Measurements from ENCODE around the gene GALNT16.
A peak's percentile ranks its signal among the peaks of the same experiment; 100 is the strongest.

GALNT16 gene

GRCh38 chr14:69300601-69301221, 40.8 kb downstream of the GALNT16 start:
- no peak overlapping the region for H3K27ac Mint-ChIP-seq
- H3K4me1 Mint-ChIP-seq, result no peaks in the 10 kb centered on the region
- DNase-seq, result peak; percentile 9
- H3K4me3 Mint-ChIP-seq, result no peak overlapping the region
- CTCF ChIA-PET, result no interaction called here
- no peaks in the 10 kb centered on the region for H3K9me3 Mint-ChIP-seq
- peaks cover 46% of the 10 kb centered on the region for H3K27me3 Mint-ChIP-seq
- H3K36me3 Mint-ChIP-seq, result no peaks in the 10 kb centered on the region

- CTCF ChIA-PET, result no interaction called here
- Mint-ChIP-seq H3K4me1 (no peaks in the 10 kb centered on the region), H3K9me3 (no peaks in the 10 kb centered on the region), H3K36me3 (no peaks in the 10 kb centered on the region), H3K27ac (no peak overlapping the region), H3K4me3 (no peak overlapping the region), H3K27me3 (peaks cover 58% of the 10 kb centered on the region)
- peak; percentile 8 for DNase-seq
Observed at GRCh38 chr14:69303086-69303485, 43.1 kb downstream of the GALNT16 start.

GRCh38 chr14:69312608-69313007, 52.6 kb downstream of the GALNT16 start:
- Mint-ChIP-seq H3K36me3 (no peaks in the 10 kb centered on the region), H3K4me3 (no peak overlapping the region), H3K9me3 (no peaks in the 10 kb centered on the region), H3K4me1 (no peaks in the 10 kb centered on the region), H3K27ac (no peak overlapping the region), H3K27me3 (peaks cover 15% of the 10 kb centered on the region)
- peak; percentile 14 for DNase-seq
- CTCF ChIA-PET, result no interaction called here

GRCh38 chr14:69313176-69313575, 53.2 kb downstream of the GALNT16 start:
- DNase-seq, result peak; percentile 9
- H3K9me3 Mint-ChIP-seq, result no peaks in the 10 kb centered on the region
- no peaks in the 10 kb centered on the region for H3K4me1 Mint-ChIP-seq
- no peak overlapping the region for H3K27ac Mint-ChIP-seq
- H3K27me3 Mint-ChIP-seq, result peaks cover 10% of the 10 kb centered on the region
- H3K36me3 Mint-ChIP-seq, result no peaks in the 10 kb centered on the region
- CTCF ChIA-PET, result no interaction called here
- no peak overlapping the region for H3K4me3 Mint-ChIP-seq

GRCh38 chr14:69314327-69314726, 54.4 kb downstream of the GALNT16 start:
- Mint-ChIP-seq H3K9me3 (no peaks in the 10 kb centered on the region), H3K27me3 (peaks cover 6% of the 10 kb centered on the region), H3K36me3 (no peaks in the 10 kb centered on the region), H3K4me1 (no peaks in the 10 kb centered on the region), H3K27ac (no peak overlapping the region), H3K4me3 (no peak overlapping the region)
- CTCF ChIA-PET, result no interaction called here
- DNase-seq, result peak; percentile 11

GRCh38 chr14:69315301-69315700, 55.3 kb downstream of the GALNT16 start:
- peaks cover 5% of the 10 kb centered on the region for H3K27me3 Mint-ChIP-seq
- peak; percentile 13 for DNase-seq
- H3K9me3 Mint-ChIP-seq, result no peaks in the 10 kb centered on the region
- no peaks in the 10 kb centered on the region for H3K4me1 Mint-ChIP-seq
- no peak overlapping the region for H3K4me3 Mint-ChIP-seq
- no peak overlapping the region for H3K27ac Mint-ChIP-seq
- CTCF ChIA-PET, result no interaction called here
- H3K36me3 Mint-ChIP-seq, result no peaks in the 10 kb centered on the region

GRCh38 chr14:69316449-69317101, 56.6 kb downstream of the GALNT16 start:
- H3K27ac Mint-ChIP-seq, result no peak overlapping the region
- no peaks in the 10 kb centered on the region for H3K36me3 Mint-ChIP-seq
- H3K4me3 Mint-ChIP-seq, result no peak overlapping the region
- no peaks in the 10 kb centered on the region for H3K9me3 Mint-ChIP-seq
- H3K27me3 Mint-ChIP-seq, result peaks cover 5% of the 10 kb centered on the region
- H3K4me1 Mint-ChIP-seq, result no peaks in the 10 kb centered on the region
- CTCF ChIA-PET, result no interaction called here
- peak; percentile 11 for DNase-seq

GRCh38 chr14:69317102-69317755, 57.3 kb downstream of the GALNT16 start:
- CTCF ChIA-PET, result interaction anchor here (0.6 kb wide), 1 partner anchor 169 kb away, joined by 3 read pairs; no protein-coding TSS in a partner anchor
- Mint-ChIP-seq H3K4me3 (no peak overlapping the region), H3K36me3 (no peaks in the 10 kb centered on the region), H3K9me3 (no peaks in the 10 kb centered on the region), H3K27ac (no peak overlapping the region), H3K4me1 (no peaks in the 10 kb centered on the region), H3K27me3 (peaks cover 5% of the 10 kb centered on the region)
- DNase-seq, result no peak

- Mint-ChIP-seq H3K27ac (no peak overlapping the region), H3K27me3 (peaks cover 5% of the 10 kb centered on the region), H3K4me1 (no peaks in the 10 kb centered on the region), H3K4me3 (no peak overlapping the region), H3K9me3 (no peaks in the 10 kb centered on the region), H3K36me3 (no peaks in the 10 kb centered on the region)
- DNase-seq, result no peak
- CTCF ChIA-PET, result interaction anchor here (0.6 kb wide), 1 partner anchor 169 kb away, joined by 3 read pairs; no protein-coding TSS in a partner anchor
Observed at GRCh38 chr14:69317780-69318179, 57.8 kb downstream of the GALNT16 start.

- no peaks in the 10 kb centered on the region for H3K4me1 Mint-ChIP-seq
- no peaks in the 10 kb centered on the region for H3K9me3 Mint-ChIP-seq
- no peak overlapping the region for H3K27ac Mint-ChIP-seq
- no peaks in the 10 kb centered on the region for H3K36me3 Mint-ChIP-seq
- CTCF ChIA-PET, result interaction anchor here (0.6 kb wide), 1 partner anchor 168 kb away, joined by 3 read pairs; no protein-coding TSS in a partner anchor
- no peak for DNase-seq
- H3K4me3 Mint-ChIP-seq, result no peak overlapping the region
- H3K27me3 Mint-ChIP-seq, result peaks cover 5% of the 10 kb centered on the region
Observed at GRCh38 chr14:69318241-69318640, 58.3 kb downstream of the GALNT16 start.

- CTCF ChIA-PET, result no interaction called here
- no peaks in the 10 kb centered on the region for H3K36me3 Mint-ChIP-seq
Observed at GRCh38 chr14:69318901-69319475, 59.0 kb downstream of the GALNT16 start.

GRCh38 chr14:69319911-69320310, 60.0 kb downstream of the GALNT16 start:
- Mint-ChIP-seq H3K4me3 (no peak overlapping the region), H3K27me3 (peaks cover 7% of the 10 kb centered on the region), H3K27ac (no peak overlapping the region), H3K4me1 (no peaks in the 10 kb centered on the region), H3K9me3 (no peaks in the 10 kb centered on the region), H3K36me3 (no peaks in the 10 kb centered on the region)
- CTCF ChIA-PET, result no interaction called here
- peak; percentile 7 for DNase-seq

More at GRCh38 chr14:69318901-69319475, 59.0 kb downstream of the GALNT16 start:
- H3K4me3 Mint-ChIP-seq, result no peak overlapping the region
- H3K27me3 Mint-ChIP-seq, result peaks cover 5% of the 10 kb centered on the region
- H3K9me3 Mint-ChIP-seq, result no peaks in the 10 kb centered on the region
- DNase-seq, result peak; percentile 8
- no peak overlapping the region for H3K27ac Mint-ChIP-seq
- H3K4me1 Mint-ChIP-seq, result no peaks in the 10 kb centered on the region

- H3K36me3 Mint-ChIP-seq, result no peaks in the 10 kb centered on the region
- no peak overlapping the region for H3K27ac Mint-ChIP-seq
- peak; percentile 5 for DNase-seq
- H3K9me3 Mint-ChIP-seq, result no peaks in the 10 kb centered on the region
- CTCF ChIA-PET, result no interaction called here
- no peaks in the 10 kb centered on the region for H3K4me1 Mint-ChIP-seq
- H3K27me3 Mint-ChIP-seq, result peaks cover 7% of the 10 kb centered on the region
- H3K4me3 Mint-ChIP-seq, result no peak overlapping the region
Observed at GRCh38 chr14:69320581-69321365, 60.8 kb downstream of the GALNT16 start.

Measured in activated naive CD4-positive, alpha-beta T cell treated with anti-CD3 and anti-CD28 coated beads, Interleukin-2, amount 10 ng/mL, durations not matched to agents 7 days and 5 days (primary cell).